SU-DHL-6 (cell line): ENCODE data around the gene ANKRD28.
"Not testable (repeated sequence)": the region's sequence is repeated elsewhere in the genome, so short reads cannot be mapped to it uniquely, and the experiment has no call there.

ENCODE experiments used
- H2AFZ ChIP-seq: fragments of 200-600 bp; sonication (generic); 2 replicates; pipeline ENCODE4 v1.6.1; 2014; ENCODE audit warnings: low read depth, mild to moderate bottlenecking, moderate library complexity, mixed read lengths, antibody characterized with exemption, low read length; ENCODE audit not compliant: severe bottlenecking
- H3F3A ChIP-seq: fragments of 200-600 bp; shearing (Covaris generic); 2 replicates; pipeline ENCODE4 v1.6.0; 2016; ENCODE audit warnings: antibody characterized with exemption, mild to moderate bottlenecking; ENCODE audit not compliant: insufficient read depth
- H3K27ac ChIP-seq: fragments of 200-600 bp; sonication (generic); 2 replicates; pipeline ENCODE4 v1.5.1; 2016; ENCODE audit warnings: low read depth, mild to moderate bottlenecking, low read length, moderate library complexity, mixed read lengths
- H3K27me3 ChIP-seq: fragments of 200-600 bp; sonication (generic), shearing (Covaris generic); 2 replicates; pipeline ENCODE4 v1.6.0; 2014; ENCODE audit warnings: mild to moderate bottlenecking, low read length
- H3K36me3 ChIP-seq: fragments of 200-600 bp; sonication (generic); 2 replicates; pipeline ENCODE4 v1.6.1; 2014; ENCODE audit warnings: mild to moderate bottlenecking, low read length, mixed read lengths
- H3K4me2 ChIP-seq: fragments of 300-600, 200-600 bp; shearing (Covaris generic), sonication (generic); 2 replicates; pipeline ENCODE4 v1.6.0; 2014; ENCODE audit warnings: low read length, low read depth, mild to moderate bottlenecking; ENCODE audit not compliant: poor library complexity, severe bottlenecking
- H3K4me3 ChIP-seq: fragments of 200-600 bp; sonication (generic); 2 replicates; pipeline ENCODE4 v1.5.1; 2014; ENCODE audit warnings: antibody characterized with exemption, low read length, mild to moderate bottlenecking, mixed read lengths; ENCODE audit not compliant: insufficient read depth, poor library complexity, severe bottlenecking
- H3K79me2 ChIP-seq: fragments of 200-600 bp; sonication (generic); 2 replicates; pipeline ENCODE4 v1.6.1; 2014; ENCODE audit warnings: mild to moderate bottlenecking, low read length, moderate library complexity; ENCODE audit not compliant: insufficient read depth
- H3K9ac ChIP-seq: fragments of 200-600 bp; sonication (generic); 2 replicates; pipeline ENCODE4 v1.7.0; 2014; ENCODE audit warnings: mild to moderate bottlenecking, low read length
- H3K9me2 ChIP-seq: fragments of 200-600 bp; sonication (generic); replicated peaks from 2 replicates; pipeline ENCODE4 v1.6.1; 2014; ENCODE audit warnings: low read length; ENCODE audit not compliant: insufficient read depth
- H3K9me3 ChIP-seq: fragments of 200-600 bp; sonication (generic); 2 replicates; pipeline ENCODE4 v1.6.1; 2014; ENCODE audit warnings: low read length, mixed read lengths; ENCODE audit not compliant: insufficient read depth
- H4K20me1 ChIP-seq: fragments of 200-600 bp; sonication (generic); 2 replicates; pipeline ENCODE4 v1.6.1; 2014; ENCODE audit warnings: low read depth, mild to moderate bottlenecking, antibody characterized with exemption, low read length, moderate library complexity, mixed read lengths
- CTCF ChIP-seq: fragments of 200-600 bp; sonication (generic); IDR thresholded peaks from one replicate; pipeline ENCODE4 v1.5.1; 2017; ENCODE audit warnings: antibody characterized with exemption, mild to moderate bottlenecking, low read length, moderate library complexity; ENCODE audit not compliant: insufficient read depth, poor library complexity, severe bottlenecking
- EZH2phosphoT487 ChIP-seq: fragments of 200-600 bp; sonication (generic), shearing (Covaris generic); conservative IDR thresholded peaks from 2 replicates; pipeline ENCODE4 v1.6.1; 2018; ENCODE audit warnings: mild to moderate bottlenecking, antibody characterized with exemption, low read length, moderate library complexity, mixed read lengths

Gene ANKRD28

GRCh38 chr3:15781131-15781530 is 16.6 kb downstream of the ANKRD28 start:
- Histone ChIP-seq H3K9me3 (no peaks in the 10 kb centered on the region), H3K27ac (no peak overlapping the region), H3K9me2 (no peaks in the 10 kb centered on the region), H3K79me2 (peaks cover 51% of the 10 kb centered on the region), H2AFZ (no peak overlapping the region), H3K27me3 (no peaks in the 10 kb centered on the region), H3K4me3 (no peak overlapping the region), H3K4me2 (no peak overlapping the region), H3K36me3 (no peaks in the 10 kb centered on the region), H3K9ac (no peak overlapping the region), H3F3A (0 out of 2 replicates have a peak, but pooled peaks cover 3% of the 10 kb centered on the region), H4K20me1 (peaks cover 3% of the 10 kb centered on the region)
- TF ChIP-seq CTCF = no peak
- TF ChIP-seq EZH2phosphoT487 = no peak

GRCh38 chr3:15779111-15779510 is 18.7 kb downstream of the ANKRD28 start:
- H3K27ac ChIP-seq = no peak overlapping the region
- H3K4me2 ChIP-seq = no peak overlapping the region
- H3K9me2 ChIP-seq = no peaks in the 10 kb centered on the region
- H3F3A ChIP-seq = 0 out of 2 replicates have a peak, but pooled peaks cover 3% of the 10 kb centered on the region
- no peaks in the 10 kb centered on the region for H3K27me3 ChIP-seq
- peaks cover 3% of the 10 kb centered on the region for H4K20me1 ChIP-seq
- no peak overlapping the region for H3K4me3 ChIP-seq
- no peaks in the 10 kb centered on the region for H3K9me3 ChIP-seq
- no peak overlapping the region for H3K9ac ChIP-seq
- H3K79me2 ChIP-seq = peaks cover 44% of the 10 kb centered on the region
- TF ChIP-seq EZH2phosphoT487 (no peak), CTCF (no peak)
- no peaks in the 10 kb centered on the region for H3K36me3 ChIP-seq
- no peak overlapping the region for H2AFZ ChIP-seq

GRCh38 chr3:15778332-15778858 is 19.4 kb downstream of the ANKRD28 start:
- Histone ChIP-seq H3K79me2 (peaks cover 48% of the 10 kb centered on the region), H3K36me3 (no peaks in the 10 kb centered on the region), H3K9ac (no peak overlapping the region), H3K27ac (no peak overlapping the region), H2AFZ (no peak overlapping the region), H3K27me3 (no peaks in the 10 kb centered on the region), H4K20me1 (peaks cover 3% of the 10 kb centered on the region), H3K4me2 (no peak overlapping the region), H3K9me3 (no peaks in the 10 kb centered on the region), H3K4me3 (no peak overlapping the region), H3F3A (0 out of 2 replicates have a peak, but pooled peaks cover 3% of the 10 kb centered on the region), H3K9me2 (no peaks in the 10 kb centered on the region)
- TF ChIP-seq EZH2phosphoT487 (no peak), CTCF (no peak)

GRCh38 chr3:15774931-15775560 is 22.7 kb downstream of the ANKRD28 start:
- peaks cover 48% of the 10 kb centered on the region for H3K79me2 ChIP-seq
- not testable (repeated sequence) for H3K9me2 ChIP-seq, H3K9me3 ChIP-seq, H3K9ac ChIP-seq, H3F3A ChIP-seq, H4K20me1 ChIP-seq, H3K4me3 ChIP-seq, H2AFZ ChIP-seq, H3K27me3 ChIP-seq, H3K36me3 ChIP-seq, H3K27ac ChIP-seq, H3K4me2 ChIP-seq
